K562 treated with DMSO at 1 percent for 4 hours (cell line): ENCODE data around the gene HAUS5. TPM values are rescaled to one million over a fixed set of nuclear protein-coding genes. Genes with fewer than 3 reads are reported as not detected.

Source experiments
- total RNA-seq: library from RNA; unstranded; fragments of 300-600 nt; gene quantifications from 2 replicates; pipeline ENCODE4 v1.2.3, GENCODE V29; 2022; ENCODE audit not compliant: insufficient read depth

Gene HAUS5, protein sequence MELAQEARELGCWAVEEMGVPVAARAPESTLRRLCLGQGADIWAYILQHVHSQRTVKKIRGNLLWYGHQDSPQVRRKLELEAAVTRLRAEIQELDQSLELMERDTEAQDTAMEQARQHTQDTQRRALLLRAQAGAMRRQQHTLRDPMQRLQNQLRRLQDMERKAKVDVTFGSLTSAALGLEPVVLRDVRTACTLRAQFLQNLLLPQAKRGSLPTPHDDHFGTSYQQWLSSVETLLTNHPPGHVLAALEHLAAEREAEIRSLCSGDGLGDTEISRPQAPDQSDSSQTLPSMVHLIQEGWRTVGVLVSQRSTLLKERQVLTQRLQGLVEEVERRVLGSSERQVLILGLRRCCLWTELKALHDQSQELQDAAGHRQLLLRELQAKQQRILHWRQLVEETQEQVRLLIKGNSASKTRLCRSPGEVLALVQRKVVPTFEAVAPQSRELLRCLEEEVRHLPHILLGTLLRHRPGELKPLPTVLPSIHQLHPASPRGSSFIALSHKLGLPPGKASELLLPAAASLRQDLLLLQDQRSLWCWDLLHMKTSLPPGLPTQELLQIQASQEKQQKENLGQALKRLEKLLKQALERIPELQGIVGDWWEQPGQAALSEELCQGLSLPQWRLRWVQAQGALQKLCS
- total RNA-seq: 21.1 and 22.2 TPM in 2 replicates

DNA sequence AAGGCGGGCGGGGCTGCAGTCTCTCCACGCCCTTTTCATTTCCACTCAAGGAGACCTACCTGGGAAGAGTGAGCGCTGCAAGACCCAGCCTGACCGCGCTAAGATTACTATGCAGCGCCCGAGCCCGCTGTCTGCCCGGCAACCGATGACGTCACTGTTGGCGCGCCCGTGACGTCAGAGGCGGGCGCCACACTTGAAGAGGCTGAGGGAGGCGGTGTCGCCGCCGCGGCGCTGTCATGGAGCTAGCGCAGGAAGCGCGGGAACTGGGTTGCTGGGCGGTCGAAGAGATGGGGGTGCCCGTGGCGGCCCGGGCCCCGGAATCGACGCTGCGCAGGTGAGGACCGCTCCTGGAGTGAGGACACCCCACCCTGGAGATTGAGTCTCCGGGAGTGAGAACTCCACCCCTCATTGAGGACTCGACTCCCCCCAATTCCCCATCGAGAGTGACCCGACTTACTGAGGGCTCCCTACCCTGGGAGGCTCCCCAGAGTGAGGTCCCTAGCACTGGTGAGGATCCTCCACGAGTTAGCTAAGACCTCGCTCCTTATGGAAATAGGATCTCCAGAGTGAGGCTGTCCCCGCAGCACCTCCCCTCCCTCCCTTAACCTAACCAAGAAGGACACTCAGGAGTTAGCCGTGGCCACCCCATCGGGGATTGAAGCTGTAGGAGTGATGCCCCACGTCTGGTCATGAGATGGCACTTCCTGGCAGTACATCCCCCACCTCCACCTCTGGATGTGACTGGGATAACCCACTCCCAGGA, at the start of gene HAUS5:
Gene HAUS5 (plus strand): TSS at position 177 of the 763 bp plus-strand sequence. CDS start 60 bp downstream, at position 237.

DNA sequence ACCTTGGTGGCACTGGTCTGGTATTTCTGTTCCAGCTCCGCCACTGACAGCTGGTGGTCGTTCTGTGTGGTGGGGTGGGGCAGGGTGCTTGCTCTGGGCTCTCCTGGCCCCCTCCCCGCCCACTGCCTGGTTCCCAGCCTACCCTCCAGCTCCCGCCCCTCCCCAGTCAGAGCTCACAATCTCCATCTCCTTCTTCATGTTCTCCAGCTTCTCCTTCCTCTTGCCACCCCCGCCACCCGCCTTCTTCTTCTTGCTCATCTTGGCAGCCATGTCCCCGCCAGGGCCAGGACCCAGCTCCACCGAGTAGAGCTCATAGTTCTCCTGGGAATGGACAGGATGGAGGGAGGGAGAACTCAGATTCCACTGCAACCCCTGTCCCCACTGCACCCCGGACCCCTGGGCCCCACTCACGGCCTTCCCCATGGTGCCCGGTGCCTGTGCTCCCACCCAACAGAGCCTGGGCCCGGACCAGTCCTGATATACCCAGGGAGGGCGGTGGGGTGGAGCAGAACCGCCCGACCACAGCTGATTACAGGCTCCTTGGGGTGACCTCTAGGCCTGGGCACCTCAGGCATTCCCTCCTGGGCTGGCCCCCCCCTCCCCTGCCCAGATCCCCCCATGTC, 49.2 kb upstream of the HAUS5 start, which contains the start of gene ATP4A:
Gene ATP4A (minus strand): TSS at position 452 of the 623 bp plus-strand sequence. CDS start 29 bp downstream, at position 423.

DNA sequence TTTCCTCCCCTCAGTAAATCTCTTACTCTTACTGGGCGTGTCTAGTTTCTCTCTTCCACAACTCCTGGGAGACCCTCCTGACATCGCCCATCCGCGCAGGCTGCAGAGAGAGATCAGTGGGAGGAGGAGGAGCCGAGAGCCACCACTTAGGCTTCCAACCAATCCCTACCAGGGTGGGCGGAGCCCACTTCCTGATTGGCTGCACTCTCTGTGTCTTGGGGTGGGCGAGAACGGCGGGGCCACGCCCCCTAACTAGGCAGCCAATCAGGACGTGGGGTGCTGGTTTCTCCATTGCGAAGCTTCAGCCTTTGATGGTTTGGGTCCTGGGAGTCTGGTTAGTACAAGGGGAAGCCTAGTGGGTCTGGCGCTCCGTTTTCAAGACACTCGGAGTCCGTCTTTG, 26.7 kb upstream of the HAUS5 start, which contains the start of gene PMIS2:
Gene PMIS2 (plus strand): TSS at position 326 of the 400 bp plus-strand sequence. CDS start 87 bp downstream, outside the sequence.

DNA sequence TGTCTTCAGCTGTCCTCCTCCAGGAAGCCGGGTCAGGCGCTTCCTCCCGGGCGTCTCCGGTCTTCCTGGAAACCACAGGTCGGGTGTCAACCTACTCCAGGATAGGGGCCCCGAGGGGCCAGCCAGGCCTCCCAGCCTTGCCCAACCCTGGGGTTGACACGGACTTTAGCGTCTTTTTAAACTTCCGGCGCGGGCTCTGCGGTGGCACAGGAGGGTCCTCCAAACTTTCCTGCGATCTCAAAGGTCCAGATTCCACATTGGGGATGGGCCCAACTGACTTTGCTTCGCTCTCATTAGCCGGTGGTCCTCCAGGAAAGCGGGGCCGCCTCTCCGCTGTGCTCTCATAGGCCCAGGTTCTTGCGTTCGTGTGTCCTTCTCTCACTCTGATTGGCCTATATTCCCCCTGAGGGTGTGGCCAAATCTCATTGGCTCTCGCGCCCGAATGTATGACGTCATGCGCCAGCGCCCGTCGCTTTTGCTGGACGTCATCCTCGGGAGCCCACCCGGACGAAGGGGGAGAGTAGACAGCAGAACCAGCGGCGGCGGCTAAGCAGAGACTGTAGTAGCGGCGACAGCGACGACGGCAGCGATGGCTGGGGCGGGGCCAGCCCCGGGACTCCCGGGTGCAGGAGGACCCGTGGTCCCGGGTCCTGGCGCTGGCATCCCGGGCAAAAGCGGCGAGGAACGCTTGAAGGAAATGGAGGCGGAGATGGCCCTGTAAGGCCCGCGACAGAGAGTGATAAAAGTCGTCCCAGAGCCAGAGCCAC, 16.2 kb downstream of the HAUS5 start, which contains the start of gene RBM42:
Gene RBM42 (plus strand): TSS at position 472 of the 767 bp plus-strand sequence. CDS start 118 bp downstream, at position 590.

DNA sequence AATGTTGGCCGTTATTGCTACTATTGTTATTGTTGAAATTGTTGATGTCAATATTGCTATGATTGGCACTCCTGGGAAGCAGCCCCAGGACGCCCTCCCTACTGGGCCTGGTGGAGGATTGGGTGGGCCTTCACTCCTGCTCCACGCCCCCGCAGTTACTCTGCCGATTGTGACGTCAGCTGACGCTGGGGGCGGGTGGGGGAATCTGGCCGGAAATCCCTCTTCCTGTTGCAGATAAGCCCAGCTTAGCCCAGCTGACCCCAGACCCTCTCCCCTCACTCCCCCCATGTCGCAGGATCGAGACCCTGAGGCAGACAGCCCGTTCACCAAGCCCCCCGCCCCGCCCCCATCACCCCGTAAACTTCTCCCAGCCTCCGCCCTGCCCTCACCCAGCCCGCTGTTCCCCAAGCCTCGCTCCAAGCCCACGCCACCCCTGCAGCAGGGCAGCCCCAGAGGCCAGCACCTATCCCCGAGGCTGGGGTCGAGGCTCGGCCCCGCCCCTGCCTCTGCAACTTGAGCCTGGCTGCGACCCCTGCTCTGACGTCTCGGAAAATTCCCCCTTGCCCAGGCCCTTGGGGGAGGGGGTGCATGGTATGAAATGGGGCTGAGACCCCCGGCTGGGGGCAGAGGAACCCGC, 29.1 kb downstream of the HAUS5 start, which contains the start of gene ETV2:
Gene ETV2 (plus strand): TSS at position 231 of the 637 bp plus-strand sequence. CDS start 716 bp downstream, outside the sequence.

DNA sequence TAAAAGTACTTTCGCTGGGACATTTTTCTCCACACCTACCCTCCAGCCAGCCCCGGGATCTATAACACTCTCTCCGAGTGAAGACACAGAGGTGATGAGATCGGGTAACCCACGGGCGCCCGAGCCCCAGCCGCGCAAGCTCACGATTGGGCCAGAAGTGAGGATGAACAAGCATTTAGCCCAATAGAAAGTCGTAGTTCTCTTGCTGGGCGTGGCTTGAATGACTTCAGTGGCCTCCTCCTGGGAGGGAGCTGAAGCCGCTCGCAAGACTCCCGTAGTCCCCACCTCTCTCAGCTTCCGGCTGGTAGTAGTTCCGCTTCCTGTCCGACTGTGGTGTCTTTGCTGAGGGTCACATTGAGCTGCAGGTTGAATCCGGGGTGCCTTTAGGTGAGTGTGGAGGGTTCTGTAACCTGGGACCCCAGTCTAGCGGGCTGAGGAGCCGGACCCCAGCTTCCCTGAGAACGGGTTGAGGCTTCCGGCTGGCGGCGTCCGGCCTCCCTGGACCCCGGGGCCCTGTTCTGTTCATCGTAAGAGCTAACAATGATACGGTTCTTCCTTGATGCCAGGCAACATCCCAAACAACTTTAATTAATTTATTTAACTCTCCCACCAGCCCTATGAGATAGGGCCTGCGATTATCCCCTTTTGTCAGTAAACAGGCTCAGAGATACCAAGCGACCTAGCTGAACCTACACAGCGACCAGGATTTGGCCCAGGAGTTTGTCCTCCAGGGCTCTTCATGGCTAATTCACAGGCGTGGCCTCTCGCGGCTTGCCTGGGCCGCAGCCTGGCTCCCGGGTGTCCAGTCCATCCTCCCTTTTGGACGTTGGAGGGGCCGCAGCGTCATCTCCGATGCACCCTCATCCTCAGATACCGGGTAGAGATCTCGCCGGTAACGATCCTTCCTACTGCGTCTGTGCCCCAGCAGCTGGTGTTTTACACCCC, 35.8 kb downstream of the HAUS5 start, which contains the start of gene COX6B1:
Gene COX6B1 (plus strand): TSS at position 307 of the 945 bp plus-strand sequence. CDS start 2,921 bp downstream, outside the sequence.

DNA sequence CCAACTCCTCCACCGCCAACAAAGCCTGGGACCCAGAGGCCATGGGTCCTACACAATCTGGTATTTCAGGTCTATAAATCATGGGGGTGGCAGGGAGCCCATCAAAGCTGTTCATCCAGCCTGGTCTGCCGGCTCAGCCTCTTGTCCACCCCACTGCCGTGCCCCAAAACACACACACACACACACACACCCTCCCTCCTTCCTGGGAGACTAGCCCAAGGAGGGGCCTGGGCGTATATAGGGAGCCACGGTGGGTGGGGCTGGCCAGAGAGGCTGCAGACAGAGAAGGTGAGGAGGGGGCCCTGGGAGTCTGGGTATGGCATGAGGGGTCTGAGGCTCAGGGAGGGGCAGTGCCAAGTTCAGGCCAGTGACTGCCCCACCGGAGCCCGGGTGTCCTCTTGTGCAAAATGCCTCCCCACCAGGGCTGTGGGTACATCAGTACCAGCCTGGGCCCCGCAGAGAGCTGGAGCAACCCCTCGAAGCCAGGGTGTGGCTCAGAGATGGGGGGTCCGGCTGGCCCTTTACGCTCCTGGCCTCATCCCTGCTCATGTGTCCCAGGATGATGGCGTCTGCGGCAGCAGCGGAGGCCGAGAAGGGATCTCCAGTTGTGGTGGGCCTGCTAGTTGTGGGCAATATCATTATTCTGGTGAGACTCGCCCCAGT, 53.8 kb downstream of the HAUS5 start, which contains the start of gene UPK1A:
Gene UPK1A (plus strand): TSS at position 267 of the 663 bp plus-strand sequence. CDS start 296 bp downstream, at position 563.

Other genes starting within 250 kb of the HAUS5 start
- not detected in 2 replicates for gene GPR42, start 241.7 kb upstream of the HAUS5 start, total RNA-seq
- gene FFAR2, start 164.5 kb upstream of the HAUS5 start, total RNA-seq: not detected in 2 replicates
- gene KRTDAP, start 122.3 kb upstream of the HAUS5 start, total RNA-seq: not detected in 2 replicates
- gene DMKN, start 99.1 kb upstream of the HAUS5 start, total RNA-seq: not detected in 2 replicates
- not detected in 2 replicates for gene SBSN, start 84.4 kb upstream of the HAUS5 start, total RNA-seq
- not detected in 2 replicates for gene GAPDHS, start 79.3 kb upstream of the HAUS5 start, total RNA-seq
- 120 and 136 TPM in 2 replicates for gene TMEM147, start 67.1 kb upstream of the HAUS5 start, total RNA-seq
- gene ATP4A, start 49.1 kb upstream of the HAUS5 start, total RNA-seq: not detected in 2 replicates
- gene PMIS2, start 26.6 kb upstream of the HAUS5 start, total RNA-seq: not detected in 2 replicates
- 186 and 211 TPM in 2 replicates for gene RBM42, start 16.3 kb downstream of the HAUS5 start, total RNA-seq
- gene ETV2, start 29.0 kb downstream of the HAUS5 start, total RNA-seq: not detected in 2 replicates
- gene COX6B1, start 35.6 kb downstream of the HAUS5 start, total RNA-seq: 1,092 TPM in 2 replicates
- gene UPK1A, start 53.8 kb downstream of the HAUS5 start, total RNA-seq: not detected in 2 replicates
- gene ZBTB32, start 91.8 kb downstream of the HAUS5 start, total RNA-seq: not detected in 2 replicates
- gene KMT2B, start 105.3 kb downstream of the HAUS5 start, total RNA-seq: 21.9 and 25.7 TPM in 2 replicates
- gene IGFLR1, start 129.7 kb downstream of the HAUS5 start, total RNA-seq: 6.4 and 16.4 TPM in 2 replicates
- 4.8 and 6.9 TPM in 2 replicates for gene U2AF1L4, start 132.7 kb downstream of the HAUS5 start, total RNA-seq
- 34.5 and 42.2 TPM in 2 replicates for gene PSENEN, start 132.9 kb downstream of the HAUS5 start, total RNA-seq
- 12.4 and 14.7 TPM in 2 replicates for gene LIN37, start 135.8 kb downstream of the HAUS5 start, total RNA-seq
- 0.99 and 1.4 TPM in 2 replicates for gene HSPB6, start 144.3 kb downstream of the HAUS5 start, total RNA-seq
- 12.2 and 14.9 TPM in 2 replicates for gene PROSER3, start 145.4 kb downstream of the HAUS5 start, total RNA-seq
- 1.3 and 3.2 TPM in 2 replicates for gene ARHGAP33, start 162.8 kb downstream of the HAUS5 start, total RNA-seq
- not detected in 2 replicates for gene PRODH2, start 200.1 kb downstream of the HAUS5 start, total RNA-seq
- 1.1 and 3.5 TPM in 2 replicates for gene NPHS1, start 239.8 kb downstream of the HAUS5 start, total RNA-seq
- not detected in 2 replicates for gene KIRREL2, start 244.2 kb downstream of the HAUS5 start, total RNA-seq